ENCODE measurements around the gene PATJ.
"Not testable (repeated sequence)": the region's sequence is repeated elsewhere in the genome, so short reads cannot be mapped to it uniquely, and the experiment has no call there.

Gene PATJ

GRCh38 chr1:61887931-61888564 is 145.8 kb downstream of the PATJ start:
- DNase-seq = no peak

- DNase-seq = no peak
These were observed 146.5 kb downstream of the PATJ start for GRCh38 chr1:61888808-61889207.

GRCh38 chr1:61890435-61890834 is 148.2 kb downstream of the PATJ start:
- not testable (repeated sequence) for DNase-seq

GRCh38 chr1:61892977-61893376 is 150.7 kb downstream of the PATJ start:
- DNase-seq = no peak

- DNase-seq = not testable (repeated sequence)
These were observed 152.0 kb downstream of the PATJ start for GRCh38 chr1:61894296-61894695.

GRCh38 chr1:61895175-61895574 is 152.9 kb downstream of the PATJ start:
- DNase-seq = no peak

GRCh38 chr1:61898658-61899057 is 156.4 kb downstream of the PATJ start:
- no peak for DNase-seq

GRCh38 chr1:61904354-61904753 is 162.1 kb downstream of the PATJ start:
- no peak for DNase-seq

GRCh38 chr1:61907102-61907501 is 164.8 kb downstream of the PATJ start:
- no peak for DNase-seq

GRCh38 chr1:61910035-61910434 is 167.8 kb downstream of the PATJ start:
- no peak for DNase-seq

GRCh38 chr1:61914823-61915482 is 172.7 kb downstream of the PATJ start:
- no peak for DNase-seq

GRCh38 chr1:61921435-61921834 is 179.2 kb downstream of the PATJ start:
- DNase-seq = no peak

- no peak for DNase-seq
These were observed 180.7 kb downstream of the PATJ start for GRCh38 chr1:61922950-61923480.

GRCh38 chr1:61925591-61926298 is 183.5 kb downstream of the PATJ start:
- DNase-seq = no peak

- no peak for DNase-seq
These were observed 184.3 kb downstream of the PATJ start for GRCh38 chr1:61926597-61926996.

GRCh38 chr1:61930116-61930645 is 187.9 kb downstream of the PATJ start:
- no peak for DNase-seq

- DNase-seq = no peak
These were observed 189.5 kb downstream of the PATJ start for GRCh38 chr1:61931587-61932279.

- DNase-seq = no peak
These were observed 193.2 kb downstream of the PATJ start for GRCh38 chr1:61935516-61935915.

- no peak for DNase-seq
These were observed 194.6 kb downstream of the PATJ start for GRCh38 chr1:61936839-61937238.

- DNase-seq = no peak
These were observed 199.5 kb downstream of the PATJ start for GRCh38 chr1:61941794-61942193.

GRCh38 chr1:61942856-61943255 is 200.6 kb downstream of the PATJ start:
- DNase-seq = no peak

- DNase-seq = not testable (repeated sequence)
These were observed 206.4 kb downstream of the PATJ start for GRCh38 chr1:61948685-61949084.

GRCh38 chr1:61950418-61950817 is 208.1 kb downstream of the PATJ start:
- DNase-seq = no peak

Data from CD4-positive, alpha-beta T cell treated with Interferon gamma for 1 hour (primary cell).